ENCODE results near the gene HIF3A. TPM values are rescaled to one million over a fixed set of nuclear protein-coding genes. Genes with fewer than 3 reads are reported as not detected.

Gene HIF3A
- 0.05 to 0.12 TPM in 2 of 5 replicates, not detected in the others for total RNA-seq (2022; extraction: Qiagen RNA extraction)

GRCh38 chr19:46296722-46297461 lies at the start of gene HIF3A:
TSS of gene HIF3A (plus strand) at chr19:46297042. CDS start at chr19:46297077, 35 bp downstream.

GRCh38 chr19:46346821-46347571 lies 50.2 kb downstream of the HIF3A start, which contains the start of gene PPP5C:
TSS of gene PPP5C (plus strand) at chr19:46347087. CDS start at chr19:46347097, 10 bp downstream.

Other genes starting within 250 kb of the HIF3A start
- gene IGFL3, start 172.4 kb upstream of the HIF3A start, total RNA-seq (2022; extraction: Qiagen RNA extraction), result 0.23 to 0.40 TPM (median 0.31 TPM) in 3 of 5 replicates, not detected in the others
- 0.20 to 1.3 TPM (median 0.34 TPM) in 5 replicates for gene IGFL2, start 148.8 kb upstream of the HIF3A start, total RNA-seq (2022; extraction: Qiagen RNA extraction)
- 1.5 to 2.5 TPM (median 1.7 TPM) in 5 replicates for gene IGFL1, start 67.3 kb upstream of the HIF3A start, total RNA-seq (2022; extraction: Qiagen RNA extraction)
- 79.2 to 90.9 TPM (median 85.4 TPM) in 5 replicates for gene PPP5C, start 50.0 kb downstream of the HIF3A start, total RNA-seq (2022; extraction: Qiagen RNA extraction)
- gene CCDC8, start 116.5 kb downstream of the HIF3A start, total RNA-seq (2022; extraction: Qiagen RNA extraction), result not detected in 5 replicates
- not detected in 5 replicates for gene PNMA8C, start 131.9 kb downstream of the HIF3A start, total RNA-seq (2022; extraction: Qiagen RNA extraction)
- gene PNMA8A, start 174.5 kb downstream of the HIF3A start, total RNA-seq (2022; extraction: Qiagen RNA extraction), result 9.0 to 10.7 TPM (median 9.3 TPM) in 5 replicates
- gene PNMA8B, start 198.8 kb downstream of the HIF3A start, total RNA-seq (2022; extraction: Qiagen RNA extraction), result not detected in 5 replicates